ENCODE data around the gene CADPS.

- TF ChIP-seq, protein P1, sequence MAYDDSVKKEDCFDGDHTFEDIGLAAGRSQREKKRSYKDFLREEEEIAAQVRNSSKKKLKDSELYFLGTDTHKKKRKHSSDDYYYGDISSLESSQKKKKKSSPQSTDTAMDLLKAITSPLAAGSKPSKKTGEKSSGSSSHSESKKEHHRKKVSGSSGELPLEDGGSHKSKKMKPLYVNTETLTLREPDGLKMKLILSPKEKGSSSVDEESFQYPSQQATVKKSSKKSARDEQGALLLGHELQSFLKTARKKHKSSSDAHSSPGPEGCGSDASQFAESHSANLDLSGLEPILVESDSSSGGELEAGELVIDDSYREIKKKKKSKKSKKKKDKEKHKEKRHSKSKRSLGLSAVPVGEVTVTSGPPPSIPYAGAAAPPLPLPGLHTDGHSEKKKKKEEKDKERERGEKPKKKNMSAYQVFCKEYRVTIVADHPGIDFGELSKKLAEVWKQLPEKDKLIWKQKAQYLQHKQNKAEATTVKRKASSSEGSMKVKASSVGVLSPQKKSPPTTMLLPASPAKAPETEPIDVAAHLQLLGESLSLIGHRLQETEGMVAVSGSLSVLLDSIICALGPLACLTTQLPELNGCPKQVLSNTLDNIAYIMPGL (CRISPR knock-in tag; IDR thresholded peaks at IDR 0.05) = no peak
- no peak for TF ChIP-seq NR2C2 (CRISPR knock-in tag; IDR thresholded peaks at IDR 0.05)
- TF ChIP-seq NR2C2 (tag; IDR thresholded peaks at IDR 0.05) = no peak
- no peak for TF ChIP-seq ELK1 (CRISPR knock-in tag; IDR thresholded peaks at IDR 0.05)
- no peak for TF ChIP-seq GATA2 (CRISPR knock-in tag; IDR thresholded peaks at IDR 0.05)
- no peak for TF ChIP-seq ETV5 (CRISPR knock-in tag; IDR thresholded peaks at IDR 0.05; ENCODE audit: low read depth)
- no peak for TF ChIP-seq PHB2 (IDR thresholded peaks at IDR 0.05; ENCODE audit: low read depth)
- TF ChIP-seq ZKSCAN1 (IDR thresholded peaks at IDR 0.05; ENCODE audit: low read depth, low read length) = no peak
These were observed 2.9 kb downstream of the CADPS start for GRCh38 chr3:62872318-62872717.

Measured in K562 (cell line).